Pons (tissue), 1 donor: ENCODE measurements around the gene TTYH1.
"Not testable (repeated sequence)": the region's sequence is repeated elsewhere in the genome, so short reads cannot be mapped to it uniquely, and the experiment has no call there.

ENCODE experiments used
- DNase-seq: peaks from one replicate; pipeline ENCODE4 v3.0.0-alpha.2; 2016; ENCODE audit warnings: low spot score

Gene TTYH1

GRCh38 chr19:54415208-54415900, at the start of gene TTYH1:
TTYH1 (plus strand) TSS chr19:54415464; CDS start chr19:54415553, 89 bp downstream.
- DNase-seq, result no peak

GRCh38 chr19:54365798-54366197, 49.5 kb upstream of the TTYH1 start:
- not testable (repeated sequence) for DNase-seq

GRCh38 chr19:54366811-54367210, 48.5 kb upstream of the TTYH1 start:
- no peak for DNase-seq

- no peak for DNase-seq
These were observed 46.1 kb upstream of the TTYH1 start for GRCh38 chr19:54369082-54369687.

GRCh38 chr19:54369688-54370433, 45.4 kb upstream of the TTYH1 start:
- not testable (repeated sequence) for DNase-seq

- DNase-seq, result not testable (repeated sequence)
These were observed 44.8 kb upstream of the TTYH1 start for GRCh38 chr19:54370434-54370796.

GRCh38 chr19:54371453-54371852, 43.8 kb upstream of the TTYH1 start:
- not testable (repeated sequence) for DNase-seq

- no peak for DNase-seq
These were observed 41.3 kb upstream of the TTYH1 start for GRCh38 chr19:54373781-54374631.

- DNase-seq, result not testable (repeated sequence)
These were observed 39.9 kb upstream of the TTYH1 start for GRCh38 chr19:54375181-54375938.

- no peak for DNase-seq
These were observed 38.5 kb upstream of the TTYH1 start for GRCh38 chr19:54376610-54377285.

- no peak for DNase-seq
These were observed 36.0 kb upstream of the TTYH1 start for GRCh38 chr19:54379187-54379678.

GRCh38 chr19:54380897-54381296, 34.4 kb upstream of the TTYH1 start:
- no peak for DNase-seq

GRCh38 chr19:54382041-54382440, 33.2 kb upstream of the TTYH1 start:
- not testable (repeated sequence) for DNase-seq

GRCh38 chr19:54383330-54383729, 31.9 kb upstream of the TTYH1 start:
- DNase-seq, result no peak

- peak; percentile 32 for DNase-seq
These were observed 27.1 kb upstream of the TTYH1 start for GRCh38 chr19:54387991-54388801.

GRCh38 chr19:54388802-54389139, 26.5 kb upstream of the TTYH1 start:
- no peak for DNase-seq

- peak; percentile 17 for DNase-seq
These were observed 25.7 kb upstream of the TTYH1 start for GRCh38 chr19:54389553-54389952.

- peak; percentile 65 for DNase-seq
These were observed 24.2 kb upstream of the TTYH1 start for GRCh38 chr19:54390942-54391577.

GRCh38 chr19:54391589-54392061, 23.6 kb upstream of the TTYH1 start:
- DNase-seq, result no peak
